ENCODE results near the gene SRSF5. TPM values are rescaled to one million over a fixed set of nuclear protein-coding genes. Genes with fewer than 3 reads are reported as not detected.

Gene SRSF5
- total RNA-seq, 1 experiment from 2014 or later, result 288 TPM

GRCh38 chr14:69771136-69771535 lies 4.2 kb downstream of the SRSF5 start:
- Mint-ChIP-seq H3K9me3 (no peaks in the 10 kb centered on the region), H3K4me1 (peaks cover 24% of the 10 kb centered on the region), H3K27me3 (ENCODE audit: low read depth) (no peaks in the 10 kb centered on the region), H3K27ac (no peak overlapping the region), H3K4me3 (no peak overlapping the region), H3K36me3 (peaks cover 82% of the 10 kb centered on the region)
- TF ChIP-seq ZNF423 (CRISPR knock-in tag; IDR thresholded peaks at IDR 0.05), result no peak
- no peak for TF ChIP-seq ZNF671 (CRISPR knock-in tag; IDR thresholded peaks at IDR 0.05)
- TF ChIP-seq PREB (CRISPR knock-in tag; IDR thresholded peaks at IDR 0.05; ENCODE audit: borderline replicate concordance), result no peak
- no peak for DNase-seq (ENCODE audit: low spot score)
- CTCF ChIA-PET, result no interaction called here
- no peak for ATAC-seq
- POLR2A ChIA-PET, result no interaction called here

DNA sequence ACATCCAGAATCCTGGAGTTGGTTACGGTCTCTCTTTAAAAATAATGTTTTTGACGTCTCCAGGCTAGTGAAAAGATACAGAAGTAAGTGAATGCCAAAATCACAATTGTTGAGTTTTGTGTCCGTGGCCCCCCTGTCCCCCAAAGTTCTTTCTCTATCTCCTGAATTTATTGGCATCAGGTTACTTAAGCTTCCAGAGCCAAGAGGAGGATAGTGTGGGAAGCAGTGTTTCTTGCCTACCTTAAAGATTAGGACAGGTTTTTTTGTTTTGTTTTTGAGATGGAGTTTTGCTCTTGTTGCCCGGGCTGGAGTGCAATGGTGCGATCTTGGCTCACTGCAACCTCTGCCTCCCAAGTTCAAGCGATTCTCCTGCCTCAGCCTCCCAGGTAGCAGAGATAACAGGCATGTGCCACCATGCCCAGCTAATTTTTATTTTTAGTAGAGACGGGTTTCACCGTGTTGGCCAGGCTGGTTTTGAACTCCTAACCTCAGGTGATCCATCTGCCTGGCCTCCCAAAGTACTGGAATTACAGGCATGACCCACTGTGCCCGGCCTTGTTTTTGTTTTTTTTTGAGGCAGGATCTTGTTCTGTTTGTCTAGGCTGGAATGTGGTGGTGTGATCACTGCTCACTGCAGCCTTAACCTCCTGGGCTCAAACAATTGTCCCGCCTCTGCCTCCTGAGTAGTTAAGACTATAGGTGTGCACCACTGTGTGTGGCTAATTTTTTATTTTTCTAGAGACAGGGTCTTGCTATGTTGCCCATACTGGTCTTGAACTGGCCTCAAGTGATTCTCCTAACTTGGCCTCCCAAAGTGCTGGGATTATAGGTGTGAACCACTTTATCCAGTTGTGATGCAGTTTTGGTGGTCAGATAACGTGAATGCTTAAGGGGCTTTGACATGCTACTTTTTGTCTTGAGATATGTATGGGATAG lies 5.4 kb downstream of the SRSF5 start:
- no peak for ATAC-seq
- Mint-ChIP-seq H3K27ac (no peak overlapping the region), H3K9me3 (no peaks in the 10 kb centered on the region), H3K4me1 (peaks cover 19% of the 10 kb centered on the region), H3K27me3 (ENCODE audit: low read depth) (no peaks in the 10 kb centered on the region), H3K36me3 (peaks cover 89% of the 10 kb centered on the region), H3K4me3 (no peak overlapping the region)
- ChIA-PET CTCF (interaction anchor here (1.2 kb wide), 1 partner anchor 198 kb away, joined by 3 read pairs; the partner anchor contains the start of gene CCDC177), POLR2A (no interaction called here)
- no peak for DNase-seq (ENCODE audit: low spot score)
- 0 out of 2 replicates have a peak, but pooled peaks have one; percentile 6 for TF ChIP-seq RORB (CRISPR knock-in tag; IDR thresholded peaks at IDR 0.05)
- TF ChIP-seq SP1 (CRISPR knock-in tag; conservative IDR thresholded peaks at IDR 0.05), result no peak
- no peak for TF ChIP-seq NFE2L1 (CRISPR knock-in tag; IDR thresholded peaks at IDR 0.05)
- no peak for TF ChIP-seq TEAD1 (CRISPR knock-in tag; IDR thresholded peaks at IDR 0.05)
- no peak for TF ChIP-seq ZNF671 (CRISPR knock-in tag; IDR thresholded peaks at IDR 0.05)
- TF ChIP-seq AR (CRISPR knock-in tag; IDR thresholded peaks at IDR 0.05), result 0 out of 2 replicates have a peak, but pooled peaks have one; percentile 27
- no peak for TF ChIP-seq OVOL2 (CRISPR knock-in tag; IDR thresholded peaks at IDR 0.05; ENCODE audit: borderline replicate concordance)
- TF ChIP-seq E2F5 (CRISPR knock-in tag; IDR thresholded peaks at IDR 0.05), result no peak
- TF ChIP-seq, protein P1, sequence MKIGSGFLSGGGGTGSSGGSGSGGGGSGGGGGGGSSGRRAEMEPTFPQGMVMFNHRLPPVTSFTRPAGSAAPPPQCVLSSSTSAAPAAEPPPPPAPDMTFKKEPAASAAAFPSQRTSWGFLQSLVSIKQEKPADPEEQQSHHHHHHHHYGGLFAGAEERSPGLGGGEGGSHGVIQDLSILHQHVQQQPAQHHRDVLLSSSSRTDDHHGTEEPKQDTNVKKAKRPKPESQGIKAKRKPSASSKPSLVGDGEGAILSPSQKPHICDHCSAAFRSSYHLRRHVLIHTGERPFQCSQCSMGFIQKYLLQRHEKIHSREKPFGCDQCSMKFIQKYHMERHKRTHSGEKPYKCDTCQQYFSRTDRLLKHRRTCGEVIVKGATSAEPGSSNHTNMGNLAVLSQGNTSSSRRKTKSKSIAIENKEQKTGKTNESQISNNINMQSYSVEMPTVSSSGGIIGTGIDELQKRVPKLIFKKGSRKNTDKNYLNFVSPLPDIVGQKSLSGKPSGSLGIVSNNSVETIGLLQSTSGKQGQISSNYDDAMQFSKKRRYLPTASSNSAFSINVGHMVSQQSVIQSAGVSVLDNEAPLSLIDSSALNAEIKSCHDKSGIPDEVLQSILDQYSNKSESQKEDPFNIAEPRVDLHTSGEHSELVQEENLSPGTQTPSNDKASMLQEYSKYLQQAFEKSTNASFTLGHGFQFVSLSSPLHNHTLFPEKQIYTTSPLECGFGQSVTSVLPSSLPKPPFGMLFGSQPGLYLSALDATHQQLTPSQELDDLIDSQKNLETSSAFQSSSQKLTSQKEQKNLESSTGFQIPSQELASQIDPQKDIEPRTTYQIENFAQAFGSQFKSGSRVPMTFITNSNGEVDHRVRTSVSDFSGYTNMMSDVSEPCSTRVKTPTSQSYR (CRISPR knock-in tag; IDR thresholded peaks at IDR 0.05), result no peak
- no peak for TF ChIP-seq ZNF425 (CRISPR knock-in tag; conservative IDR thresholded peaks at IDR 0.05)
- TF ChIP-seq NR2C2 (CRISPR knock-in tag; IDR thresholded peaks at IDR 0.05), result no peak
- TF ChIP-seq NFATC4 (CRISPR knock-in tag; IDR thresholded peaks at IDR 0.05), result no peak
- TF ChIP-seq IRF2 (CRISPR knock-in tag; IDR thresholded peaks at IDR 0.05; ENCODE audit: borderline replicate concordance, low read depth), result no peak
